Skeletal muscle tissue (tissue), 4 donors: ENCODE results near the gene MEAF6. TPM values are rescaled to one million over a fixed set of nuclear protein-coding genes. Genes with fewer than 3 reads are reported as not detected.
"Not testable (repeated sequence)": the region's sequence is repeated elsewhere in the genome, so short reads cannot be mapped to it uniquely, and the experiment has no call there.

Experiments used
- H3K27ac ChIP-seq: one replicate; pipeline ENCODE4 v1.7.0; 2013; ENCODE audit warnings: mild to moderate bottlenecking, low read depth, low read length, inconsistent platforms
- H3K27me3 ChIP-seq, 3 donors: one replicate each; pipeline ENCODE4 v1.7.0; 2013; ENCODE audit warnings: low read length in 3 of 3; ENCODE audit not compliant: control insufficient read depth in 3 of 3, insufficient read depth in 3 of 3
- H3K36me3 ChIP-seq, 3 donors: one replicate each; pipeline ENCODE4 v1.7.0; 2013; ENCODE audit warnings: low read length in 3 of 3; ENCODE audit not compliant: control insufficient read depth in 3 of 3, insufficient read depth in 3 of 3
- H3K4me1 ChIP-seq, 3 donors: one replicate each; pipeline ENCODE4 v1.7.0; 2013; ENCODE audit warnings: low read length in 3 of 3, mild to moderate bottlenecking in 3 of 3; ENCODE audit not compliant: control insufficient read depth in 3 of 3, insufficient read depth in 3 of 3
- H3K4me3 ChIP-seq, 3 donors: one replicate each; pipeline ENCODE4 v1.7.0; 2013; ENCODE audit warnings: low read length in 3 of 3
- H3K9ac ChIP-seq, 3 donors: one replicate each; pipeline ENCODE4 v1.7.0; 2013; ENCODE audit warnings: low read length in 3 of 3, mild to moderate bottlenecking in 3 of 3, moderate library complexity in 2 of 3, low read depth in 1 of 3
- H3K9me3 ChIP-seq, 3 donors: one replicate each; pipeline ENCODE4 v1.7.0; 2013; ENCODE audit warnings: low read length in 3 of 3; ENCODE audit not compliant: control insufficient read depth in 3 of 3
- total RNA-seq: library from RNA; depleted of rRNA; stranded (reverse); fragments of >200 nt; gene quantifications from one replicate; pipeline ENCODE4 v1.2.3, GENCODE V29; 2014
- donor health status: Osteomylitis.

The MEAF6 gene
- total RNA-seq, result 36.5 TPM

GRCh38 chr1:37514350-37515184 lies at the start of gene MEAF6:
Gene MEAF6, minus strand, starts transcription at chr1:37514766. Its CDS starts 20 bp downstream, at chr1:37514746.
- Histone ChIP-seq H3K27ac (peak within 1 kb of the TSS; percentile 76), H3K4me3 (peak within 1 kb of the TSS; percentile 86 to 94 (median 89)), H3K36me3 (peaks cover 6 to 17% (median 13%) of the 10 kb centered on the region in 3 donors), H3K4me1 (peaks cover 13 to 17% (median 15%) of the 10 kb centered on the region in 3 donors), H3K27me3 (peaks cover 0 to 2% (median 0%) of the 10 kb centered on the region in 3 donors), H3K9ac (peak within 1 kb of the TSS; percentile 88 to 94 (median 90)), H3K9me3 (no peaks in the 10 kb centered on the region)

- H3K27ac ChIP-seq, result no peak overlapping the region
- peaks cover 18 to 37% (median 34%) of the 10 kb centered on the region in 3 donors for H3K36me3 ChIP-seq
- H3K4me1 ChIP-seq, result no peaks in the 10 kb centered on the region
- no peak overlapping the region for H3K4me3 ChIP-seq
- H3K27me3 ChIP-seq, result no peaks in the 10 kb centered on the region
- H3K9me3 ChIP-seq, result no peaks in the 10 kb centered on the region
- H3K9ac ChIP-seq, result no peak overlapping the region
Observed at GRCh38 chr1:37562984-37563383, 48.4 kb upstream of the MEAF6 start.

GRCh38 chr1:37561133-37562132 lies 46.9 kb upstream of the MEAF6 start:
- no peak overlapping the region for H3K27ac ChIP-seq
- no peak overlapping the region for H3K9ac ChIP-seq

GRCh38 chr1:37560401-37561132 lies 46.0 kb upstream of the MEAF6 start:
- H3K27ac ChIP-seq, result no peak overlapping the region
- peaks cover 0 to 3% (median 0%) of the 10 kb centered on the region in 3 donors for H3K27me3 ChIP-seq
- no peak overlapping the region for H3K9ac ChIP-seq
- H3K9me3 ChIP-seq, result no peaks in the 10 kb centered on the region
- peaks cover 2 to 13% (median 10%) of the 10 kb centered on the region in 3 donors for H3K36me3 ChIP-seq
- H3K4me3 ChIP-seq, result no peak overlapping the region
- H3K4me1 ChIP-seq, result peaks cover 3 to 10% (median 10%) of the 10 kb centered on the region in 3 donors

More at GRCh38 chr1:37561133-37562132, 46.9 kb upstream of the MEAF6 start:
- Histone ChIP-seq H3K9me3 (no peaks in the 10 kb centered on the region), H3K27me3 (peaks cover 0 to 3% (median 0%) of the 10 kb centered on the region in 3 donors), H3K36me3 (peaks cover 6 to 22% (median 18%) of the 10 kb centered on the region in 3 donors), H3K4me3 (no peak overlapping the region), H3K4me1 (peaks cover 2 to 7% (median 7%) of the 10 kb centered on the region in 3 donors)

GRCh38 chr1:37559957-37560379 lies 45.4 kb upstream of the MEAF6 start:
- H3K27me3 ChIP-seq, H3K9ac ChIP-seq, H3K9me3 ChIP-seq, H3K27ac ChIP-seq, H3K4me1 ChIP-seq, H3K36me3 ChIP-seq, H3K4me3 ChIP-seq: not testable (repeated sequence)

GRCh38 chr1:37559080-37559479 lies 44.5 kb upstream of the MEAF6 start:
- H3K9ac ChIP-seq, result no peak overlapping the region

GRCh38 chr1:37558411-37558810 lies 43.8 kb upstream of the MEAF6 start:
- Histone ChIP-seq H3K36me3 (peaks cover 0 to 4% (median 3%) of the 10 kb centered on the region in 3 donors), H3K27me3 (peaks cover 0 to 3% (median 0%) of the 10 kb centered on the region in 3 donors), H3K9me3 (no peaks in the 10 kb centered on the region), H3K4me1 (peaks cover 4 to 15% (median 10%) of the 10 kb centered on the region in 3 donors), H3K4me3 (no peak overlapping the region), H3K9ac (no peak overlapping the region), H3K27ac (no peak overlapping the region)

More at GRCh38 chr1:37559080-37559479, 44.5 kb upstream of the MEAF6 start:
- peaks cover 0 to 4% (median 0%) of the 10 kb centered on the region in 3 donors for H3K36me3 ChIP-seq
- no peak overlapping the region for H3K4me3 ChIP-seq
- H3K27me3 ChIP-seq, result peaks cover 0 to 3% (median 0%) of the 10 kb centered on the region in 3 donors
- H3K4me1 ChIP-seq, result peaks cover 3 to 10% (median 10%) of the 10 kb centered on the region in 3 donors
- H3K27ac ChIP-seq, result no peak overlapping the region
- H3K9me3 ChIP-seq, result no peaks in the 10 kb centered on the region

- Histone ChIP-seq H3K4me3 (peak overlapping the region; percentile 64 to 70 (median 68)), H3K9me3 (no peaks in the 10 kb centered on the region)
Observed at GRCh38 chr1:37557402-37557801, 42.8 kb upstream of the MEAF6 start.

GRCh38 chr1:37556712-37557196 lies 42.2 kb upstream of the MEAF6 start, which contains the start of gene DNALI1:
Gene DNALI1, plus strand, starts transcription at chr1:37556940. Its CDS starts 55 bp downstream, at chr1:37556995.
- H3K27me3 ChIP-seq, result peaks cover 0 to 3% (median 0%) of the 10 kb centered on the region in 3 donors
- peak within 1 kb of the TSS; percentile 54 for H3K27ac ChIP-seq
- H3K9me3 ChIP-seq, result no peaks in the 10 kb centered on the region
- peaks cover 15 to 26% (median 23%) of the 10 kb centered on the region in 3 donors for H3K4me1 ChIP-seq
- peak within 1 kb of the TSS; percentile 68 to 70 (median 70) for H3K4me3 ChIP-seq
- peak within 1 kb of the TSS; percentile 8 to 57 (median 54) for H3K9ac ChIP-seq
- peaks cover 6 to 9% (median 7%) of the 10 kb centered on the region in 3 donors for H3K36me3 ChIP-seq

More at GRCh38 chr1:37557402-37557801, 42.8 kb upstream of the MEAF6 start:
- Histone ChIP-seq H3K4me1 (peaks cover 14 to 25% (median 20%) of the 10 kb centered on the region in 3 donors), H3K36me3 (peaks cover 2 to 4% (median 3%) of the 10 kb centered on the region in 3 donors), H3K9ac (no peak overlapping the region), H3K27ac (no peak overlapping the region), H3K27me3 (peaks cover 0 to 3% (median 0%) of the 10 kb centered on the region in 3 donors)
